SK-N-MC (cell line): ENCODE data around the gene LST1.

Source experiments
- DNase-seq: peaks from one replicate; pipeline ENCODE4 v3.0.0-alpha.2; 2011; ENCODE audit warnings: low read depth, low spot score
- H3K27ac ChIP-seq: fragments of 200-600 bp; sonication (generic); 2 replicates; pipeline ENCODE4 v1.5.1; 2016; ENCODE audit warnings: mixed run types
- H3K36me3 ChIP-seq: fragments of 200-600 bp; sonication (generic); 2 replicates; pipeline ENCODE4 v1.6.1; 2017; ENCODE audit warnings: antibody characterized with exemption, low read length, mixed read lengths; ENCODE audit not compliant: insufficient read depth
- H3K4me3 ChIP-seq: fragments of 200-600 bp; sonication (generic); 2 replicates; pipeline ENCODE4 v1.5.1; 2016
- H3K9ac ChIP-seq: fragments of 200-600 bp; sonication (generic); 2 replicates; pipeline ENCODE4 v1.8.0; 2017; ENCODE audit warnings: mixed run types, mixed read lengths; ENCODE audit not compliant: insufficient read length
- H3K9me3 ChIP-seq: fragments of 200-600 bp; sonication (generic); 2 replicates; pipeline ENCODE4 v1.6.1; 2017; ENCODE audit warnings: low read depth, mild to moderate bottlenecking, antibody characterized with exemption, low read length, moderate library complexity, mixed read lengths
- EZH2 ChIP-seq: fragments of 200-600 bp; sonication (generic); IDR thresholded peaks from one replicate; pipeline ENCODE4 v1.6.1; 2017; ENCODE audit warnings: antibody characterized with exemption
- FOXP2 ChIP-seq: optimal IDR thresholded peaks from 2 replicates; pipeline ENCODE3; 2011; ENCODE audit warnings: mild to moderate bottlenecking, moderate library complexity; ENCODE audit not compliant: insufficient read depth; ENCODE audit errors: extremely low read length, control extremely low read depth
- POLR2AphosphoS5 ChIP-seq: IDR thresholded peaks from 2 replicates; pipeline ENCODE4 v1.6.1; 2012; ENCODE audit warnings: mild to moderate bottlenecking, low read depth, low read length, borderline replicate concordance

Gene LST1

DNA sequence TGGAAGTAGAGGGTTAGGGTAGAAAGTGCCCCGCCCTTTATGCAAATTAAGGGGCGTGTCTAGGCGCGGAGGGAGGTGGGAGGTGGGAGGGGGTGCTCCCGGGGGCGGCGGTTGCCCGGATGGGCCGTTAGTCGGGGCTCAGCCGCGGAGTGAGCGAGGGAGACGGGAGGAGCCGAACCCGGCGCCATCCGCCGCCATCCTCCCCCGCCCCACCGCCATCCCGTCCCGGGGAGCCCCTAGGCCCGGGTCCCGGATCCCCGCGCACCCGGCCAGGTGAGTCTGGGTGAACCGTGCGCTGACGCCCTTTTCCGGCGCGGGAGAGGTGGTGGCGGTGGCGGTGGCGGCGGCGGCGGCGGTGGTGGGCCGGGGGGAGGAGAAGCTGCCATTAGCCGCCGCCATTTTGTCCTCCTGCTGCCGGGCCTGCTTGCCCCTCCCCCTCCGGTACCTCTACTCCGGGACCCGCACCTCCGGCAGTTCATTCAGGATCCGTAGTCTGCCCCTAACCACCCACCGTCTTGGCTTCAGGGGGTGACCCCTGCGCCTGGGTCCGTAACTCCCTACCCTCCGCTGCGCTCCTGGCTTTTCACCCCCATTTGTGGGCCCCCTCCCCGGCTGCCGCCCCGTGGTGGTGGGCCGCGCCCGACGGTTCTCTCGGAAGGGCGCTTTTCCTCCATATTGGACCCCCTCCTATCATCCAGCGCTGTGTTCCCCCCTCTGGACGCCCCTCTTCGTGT, 34.7 kb downstream of the LST1 start, which contains the start of gene PRRC2A:
TSS of gene PRRC2A (plus strand) at position 130 of the 734 bp plus-strand sequence. CDS start 2,075 bp downstream, outside the sequence.
- TF ChIP-seq EZH2 (no peak), POLR2AphosphoS5 (peak; percentile 66), FOXP2 (no peak)

GRCh38 chr6:31621320-31621939, 35.4 kb downstream of the LST1 start:
- H3K9ac ChIP-seq = peak overlapping the region; percentile 99
- peaks cover 52% of the 10 kb centered on the region for H3K36me3 ChIP-seq
- peak overlapping the region; percentile 100 for H3K4me3 ChIP-seq
- DNase-seq = no peak
- no peak for TF ChIP-seq FOXP2
- no peak for TF ChIP-seq EZH2
- TF ChIP-seq POLR2AphosphoS5 = no peak
- H3K9me3 ChIP-seq = no peaks in the 10 kb centered on the region
- H3K27ac ChIP-seq = peak overlapping the region; percentile 98

More for the DNA sequence above, 34.7 kb downstream of the LST1 start, which contains the start of gene PRRC2A:
- H3K9me3 ChIP-seq = no peaks in the 10 kb centered on the region
- peaks cover 45% of the 10 kb centered on the region for H3K36me3 ChIP-seq
- peak within 1 kb of the TSS; percentile 99 for H3K9ac ChIP-seq
- DNase-seq = no peak
- peak within 1 kb of the TSS; percentile 99 for H3K27ac ChIP-seq
- peak within 1 kb of the TSS; percentile 100 for H3K4me3 ChIP-seq

- Histone ChIP-seq H3K9ac (peak overlapping the region; percentile 99), H3K9me3 (no peaks in the 10 kb centered on the region), H3K36me3 (peaks cover 58% of the 10 kb centered on the region), H3K27ac (peak overlapping the region; percentile 98), H3K4me3 (peak overlapping the region; percentile 100)
- no peak for DNase-seq
- TF ChIP-seq FOXP2 (no peak), POLR2AphosphoS5 (no peak), EZH2 (no peak)
Observed at GRCh38 chr6:31621991-31622390, 35.9 kb downstream of the LST1 start.

DNA sequence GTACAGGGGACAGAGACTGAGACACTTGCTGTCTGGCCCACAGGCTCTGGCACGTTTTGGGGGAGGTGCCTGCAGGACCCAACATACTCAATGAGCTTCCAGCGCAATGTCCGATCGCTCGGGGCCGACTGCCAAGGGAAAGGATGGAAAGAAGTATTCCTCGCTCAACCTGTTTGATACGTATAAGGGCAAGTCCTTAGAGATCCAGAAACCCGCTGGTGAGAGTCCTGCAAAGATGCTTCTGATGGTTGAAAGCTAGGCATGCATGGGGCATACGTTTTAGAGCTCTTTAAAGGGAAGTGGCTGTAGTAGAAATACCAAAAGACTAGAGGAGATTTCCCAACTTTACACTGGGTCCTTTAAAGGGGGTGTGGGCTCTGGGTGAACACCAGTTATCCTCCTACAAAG, 36.6 kb downstream of the LST1 start:
- Histone ChIP-seq H3K36me3 (peaks cover 65% of the 10 kb centered on the region), H3K9ac (peak overlapping the region; percentile 99), H3K4me3 (peak overlapping the region; percentile 100), H3K9me3 (no peaks in the 10 kb centered on the region), H3K27ac (peak overlapping the region; percentile 98; the same call in 1 of the 2 replicates)
- no peak for DNase-seq
- TF ChIP-seq POLR2AphosphoS5 (no peak), EZH2 (no peak), FOXP2 (no peak)

- no peak overlapping the region for H3K4me3 ChIP-seq
- no peak for TF ChIP-seq EZH2
- TF ChIP-seq FOXP2 = no peak
- TF ChIP-seq POLR2AphosphoS5 = no peak
- H3K9me3 ChIP-seq = no peaks in the 10 kb centered on the region
- H3K9ac ChIP-seq = no peak overlapping the region
- peaks cover 78% of the 10 kb centered on the region for H3K36me3 ChIP-seq
- no peak overlapping the region for H3K27ac ChIP-seq
- no peak for DNase-seq
Observed at GRCh38 chr6:31624070-31624469, 38.0 kb downstream of the LST1 start.

- no peak overlapping the region for H3K9ac ChIP-seq
- H3K27ac ChIP-seq = no peak overlapping the region
- no peak for DNase-seq
- no peaks in the 10 kb centered on the region for H3K9me3 ChIP-seq
- H3K36me3 ChIP-seq = peaks cover 100% of the 10 kb centered on the region
- TF ChIP-seq EZH2 (no peak), FOXP2 (no peak), POLR2AphosphoS5 (no peak)
- no peak overlapping the region for H3K4me3 ChIP-seq
Observed at GRCh38 chr6:31626952-31627351, 40.9 kb downstream of the LST1 start.

GRCh38 chr6:31627690-31628287, 41.7 kb downstream of the LST1 start:
- Histone ChIP-seq H3K36me3 (peaks cover 100% of the 10 kb centered on the region), H3K4me3 (no peak overlapping the region), H3K9me3 (no peaks in the 10 kb centered on the region), H3K9ac (no peak overlapping the region), H3K27ac (no peak overlapping the region)
- DNase-seq = no peak
- TF ChIP-seq FOXP2 = no peak
- no peak for TF ChIP-seq EZH2
- TF ChIP-seq POLR2AphosphoS5 = no peak

- Histone ChIP-seq H3K9me3 (no peaks in the 10 kb centered on the region), H3K4me3 (no peak overlapping the region), H3K36me3 (peaks cover 100% of the 10 kb centered on the region), H3K9ac (no peak overlapping the region), H3K27ac (no peak overlapping the region; the same call in 1 of the 2 replicates)
- TF ChIP-seq FOXP2 (no peak), POLR2AphosphoS5 (no peak), EZH2 (no peak)
- DNase-seq = no peak
Observed at GRCh38 chr6:31629014-31629413, 42.9 kb downstream of the LST1 start.
